ENCODE results near the gene TRPV6.

Gene TRPV6

DNA sequence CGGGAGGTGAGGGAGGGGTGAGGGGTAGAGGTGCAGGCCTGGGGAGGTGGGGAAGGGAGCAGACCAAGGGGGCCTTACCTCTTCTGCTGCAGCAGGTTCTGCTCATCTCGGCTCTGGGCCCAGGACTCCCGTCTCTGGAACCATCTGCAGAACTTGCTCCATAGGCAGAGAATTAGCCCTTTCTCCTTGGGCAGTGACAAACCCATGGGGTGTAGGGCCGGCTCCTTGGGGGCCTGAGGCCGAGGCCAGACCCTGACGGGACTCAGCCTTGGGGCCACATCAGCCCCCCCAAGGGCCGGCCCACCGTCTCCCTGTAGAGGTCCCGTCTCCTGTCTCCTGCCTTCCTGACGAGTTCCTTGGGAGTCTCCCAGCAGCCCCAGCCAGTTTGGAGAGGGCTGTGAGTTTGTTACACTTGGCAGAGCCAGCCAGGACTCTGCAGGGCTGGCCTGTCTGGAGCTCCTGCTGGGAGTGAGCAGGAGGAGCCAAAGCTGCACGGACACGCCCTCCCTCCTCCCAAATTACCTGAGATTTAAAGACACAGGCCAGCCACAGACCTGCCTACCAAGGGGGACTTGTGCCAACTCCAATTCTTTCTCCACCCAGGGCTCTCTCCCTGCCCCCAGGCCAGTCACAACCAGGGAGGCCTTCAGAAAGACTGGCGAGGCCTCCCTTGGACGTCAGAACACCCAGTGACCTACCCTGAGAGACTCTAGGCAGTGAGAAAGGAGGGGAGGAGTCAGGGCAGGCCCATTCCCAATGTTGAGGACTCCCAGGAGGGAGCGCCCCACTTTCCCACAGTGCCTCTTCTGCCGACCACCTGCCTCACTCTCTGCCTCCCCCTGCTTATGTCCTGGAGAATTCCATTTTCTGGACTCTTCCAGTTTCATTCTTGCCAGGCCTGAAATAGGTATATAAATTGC, at the start of gene TRPV6:
Gene TRPV6, minus strand, starts transcription at position 435 of the 920 bp plus-strand sequence.
- no peak for DNase-seq (ENCODE audit: low spot score)

GRCh38 chr7:142934056-142934455, 48.5 kb upstream of the TRPV6 start:
- no peak for DNase-seq (ENCODE audit: low spot score)

- DNase-seq (ENCODE audit: low spot score) = no peak
These were observed 48.1 kb upstream of the TRPV6 start, which contains the start of gene TRPV5 for GRCh38 chr7:142933624-142934023. TRPV5 (minus strand) TSS chr7:142933746; CDS start chr7:142933459, 287 bp downstream.

DNA sequence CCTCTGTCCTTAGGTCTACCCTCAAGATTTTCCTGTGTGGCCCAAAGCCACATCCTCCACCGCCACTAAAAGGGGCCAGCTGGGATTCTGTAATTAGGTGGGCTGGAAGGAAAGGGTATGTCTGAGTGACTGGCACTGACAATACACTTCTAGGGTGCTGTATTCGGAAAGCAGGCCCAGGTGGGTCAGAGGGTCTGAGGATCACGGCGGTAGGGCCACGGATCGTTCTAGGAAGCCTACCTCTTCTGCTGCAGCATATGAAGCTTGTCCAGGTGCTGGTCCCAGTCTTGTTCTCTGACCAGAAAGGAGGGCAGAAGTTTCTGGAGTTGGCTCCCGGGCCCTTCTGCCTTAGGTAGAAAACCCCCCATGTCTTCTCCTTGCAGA, 47.5 kb upstream of the TRPV6 start:
- no peak for DNase-seq (ENCODE audit: low spot score)

- DNase-seq (ENCODE audit: low spot score) = no peak
These were observed 47.0 kb upstream of the TRPV6 start for GRCh38 chr7:142932386-142933091.

DNA sequence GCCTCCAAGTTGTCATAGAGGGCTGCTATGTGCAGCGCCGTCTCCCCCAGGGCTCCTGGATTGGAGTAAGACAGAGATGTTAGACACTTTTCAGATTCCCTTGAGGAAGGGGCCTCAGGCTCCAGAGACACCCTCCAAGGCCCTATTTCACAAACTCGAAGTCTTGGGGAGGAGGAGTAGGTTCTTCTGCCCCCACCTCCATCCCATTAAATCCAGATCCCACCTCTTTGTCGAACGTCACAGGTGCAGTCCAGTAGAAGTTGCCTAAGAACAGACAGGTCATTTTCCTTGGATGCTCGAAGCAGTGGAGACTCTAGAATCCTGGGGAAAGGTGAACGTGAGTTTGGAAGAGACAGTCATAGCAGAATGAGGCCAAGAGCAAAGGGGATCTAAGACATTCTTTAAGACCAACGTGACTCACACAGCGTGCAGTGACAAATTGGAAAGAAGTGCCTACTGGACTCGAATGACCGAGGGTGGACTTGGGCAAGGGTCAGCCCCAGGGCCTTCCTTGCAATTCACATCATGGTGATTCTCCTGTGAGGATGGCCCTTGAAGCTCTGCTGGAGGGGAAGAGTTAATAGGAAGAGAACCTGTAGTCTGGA, 44.7 kb upstream of the TRPV6 start:
- DNase-seq (ENCODE audit: low spot score) = no peak

GRCh38 chr7:142927949-142928348, 42.4 kb upstream of the TRPV6 start:
- DNase-seq (ENCODE audit: low spot score) = no peak

DNA sequence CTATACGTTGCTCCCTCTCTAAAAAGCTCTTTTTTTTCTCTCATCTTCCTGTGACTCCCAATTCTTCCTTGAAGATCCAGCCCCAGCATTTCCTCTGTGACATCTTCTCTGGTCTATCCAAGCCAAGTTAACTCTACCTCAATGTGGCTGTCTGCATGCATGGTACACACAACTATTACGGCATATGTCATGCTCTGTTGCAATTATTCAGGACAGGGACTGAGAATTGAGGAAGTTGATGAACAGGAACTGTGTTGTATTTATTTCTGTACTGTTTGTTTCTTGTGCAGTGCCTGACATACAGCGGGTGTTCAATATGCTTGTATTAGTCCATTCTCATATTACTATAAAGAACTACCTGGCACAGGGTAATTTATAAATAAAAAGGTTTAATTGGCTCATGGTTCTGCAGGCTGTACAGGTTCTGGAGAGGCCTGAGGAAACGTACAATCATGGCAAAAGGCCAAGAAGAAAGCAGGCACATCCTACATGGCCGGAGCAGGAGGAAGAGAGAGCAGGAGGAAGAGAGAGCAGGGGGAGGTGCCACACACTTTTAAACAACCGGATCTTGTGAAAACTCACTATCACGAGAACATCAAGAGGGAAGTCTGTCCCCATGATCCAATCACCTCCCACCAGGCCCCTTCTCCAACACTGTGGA, 41.7 kb upstream of the TRPV6 start:
- no peak for DNase-seq (ENCODE audit: low spot score)

DNA sequence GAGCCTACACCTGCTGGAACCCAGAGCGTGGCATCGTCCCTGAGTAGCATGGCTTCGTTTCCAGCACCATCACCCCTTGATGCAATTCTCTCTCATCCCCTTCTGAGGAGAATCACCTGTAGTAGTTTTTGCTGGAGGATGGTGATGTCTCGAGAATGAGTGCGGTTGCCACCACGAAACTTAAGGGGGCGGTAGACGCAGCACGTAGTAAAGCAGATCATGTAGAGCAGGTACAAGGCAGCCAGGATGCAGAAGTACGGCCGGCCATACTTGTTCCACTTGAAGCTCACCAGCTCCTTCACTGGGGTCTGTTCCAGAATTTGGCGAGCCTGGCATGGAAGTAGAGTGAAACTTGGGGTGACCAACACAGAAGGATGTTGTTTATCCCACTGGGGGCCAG, 39.9 kb upstream of the TRPV6 start:
- DNase-seq (ENCODE audit: low spot score) = no peak

- DNase-seq (ENCODE audit: low spot score) = no peak
These were observed 37.8 kb upstream of the TRPV6 start for GRCh38 chr7:142923391-142923790.

- DNase-seq (ENCODE audit: low spot score) = no peak
These were observed 34.1 kb upstream of the TRPV6 start for GRCh38 chr7:142919656-142920055.

DNA sequence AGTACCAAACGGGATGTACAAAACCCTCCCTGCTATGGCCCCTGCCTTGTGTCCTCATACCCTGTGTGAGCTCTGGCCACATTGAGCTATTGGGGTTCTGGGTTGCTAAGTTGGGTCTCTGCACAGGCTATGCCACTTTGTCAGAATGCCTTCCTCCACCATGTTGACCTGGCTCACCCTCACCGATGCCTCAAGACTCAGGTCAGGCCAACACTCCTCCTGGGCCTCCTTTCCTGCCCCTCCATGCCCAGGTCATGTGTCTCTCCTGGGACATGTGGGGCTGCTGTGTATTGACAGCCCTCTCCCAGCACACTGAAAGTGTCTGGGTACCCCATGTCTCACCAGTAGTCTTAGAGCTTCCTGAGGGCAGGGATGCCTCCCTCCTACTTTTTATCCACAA, 33.4 kb upstream of the TRPV6 start:
- no peak for DNase-seq (ENCODE audit: low spot score)

DNA sequence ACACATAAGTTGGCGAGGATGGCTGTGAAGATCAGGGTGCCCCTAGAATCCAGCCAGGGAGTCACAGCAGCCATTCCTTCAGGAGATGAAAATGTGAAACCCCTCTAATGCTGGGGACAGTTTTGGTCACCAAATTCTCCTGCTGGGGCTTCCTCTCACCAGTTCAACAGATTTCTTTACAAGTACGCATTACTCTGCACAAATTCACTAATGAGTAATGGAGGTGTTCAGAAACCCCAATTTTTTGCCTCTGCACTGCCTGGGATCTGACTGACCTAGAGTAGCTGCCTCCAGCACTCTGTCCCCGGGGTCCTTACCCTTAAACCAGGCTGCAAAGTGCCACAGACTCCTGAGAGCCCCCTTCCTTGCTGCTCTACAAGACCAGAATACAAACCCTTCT, 31.9 kb upstream of the TRPV6 start:
- no peak for DNase-seq (ENCODE audit: low spot score)

- DNase-seq (ENCODE audit: low spot score) = no peak
These were observed 31.0 kb upstream of the TRPV6 start for GRCh38 chr7:142916508-142916907.

- DNase-seq (ENCODE audit: low spot score) = no peak
These were observed 29.8 kb upstream of the TRPV6 start for GRCh38 chr7:142915315-142915714.

- no peak for DNase-seq (ENCODE audit: low spot score)
These were observed 28.6 kb upstream of the TRPV6 start for GRCh38 chr7:142914121-142914520.

DNA sequence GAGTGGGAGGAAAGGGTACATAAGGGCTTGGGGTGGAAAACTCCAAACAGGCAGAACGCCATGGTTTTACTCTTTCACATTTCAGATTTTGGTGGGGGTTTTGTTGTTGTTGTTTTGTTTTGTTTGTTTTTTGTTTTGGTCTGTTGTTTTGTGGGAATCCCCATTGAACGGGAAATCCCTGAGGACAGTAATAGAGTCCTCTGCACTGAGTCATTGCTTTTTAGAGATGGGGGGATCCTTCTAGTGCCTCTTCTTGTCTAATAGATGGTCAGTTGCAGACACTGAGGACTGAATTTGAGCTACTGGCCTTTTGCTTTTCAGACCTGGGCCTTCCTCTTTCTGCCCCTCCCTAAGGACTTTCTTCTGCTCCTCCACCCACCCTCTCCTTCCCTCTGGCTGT, 28.0 kb upstream of the TRPV6 start:
- no peak for DNase-seq (ENCODE audit: low spot score)

- no peak for DNase-seq (ENCODE audit: low spot score)
These were observed 27.5 kb upstream of the TRPV6 start for GRCh38 chr7:142913051-142913450.

- no peak for DNase-seq (ENCODE audit: low spot score)
These were observed 24.9 kb upstream of the TRPV6 start for GRCh38 chr7:142910481-142910880.

- no peak for DNase-seq (ENCODE audit: low spot score)
These were observed 24.5 kb upstream of the TRPV6 start for GRCh38 chr7:142910031-142910433.

- DNase-seq (ENCODE audit: low spot score) = peak; percentile 20
These were observed 23.7 kb upstream of the TRPV6 start for GRCh38 chr7:142908921-142909890.

Data from GM03348 (cell line).